M059J (cell line): ENCODE measurements around the gene FAM120AOS. TPM values are rescaled to one million over a fixed set of nuclear protein-coding genes. Genes with fewer than 3 reads are reported as not detected.

ENCODE experiments used
- DNase-seq: peaks from one replicate; pipeline ENCODE4 v3.0.0-alpha.2; 2012; ENCODE audit warnings: low read depth
- total RNA-seq: library from RNA; depleted of rRNA; stranded (reverse); fragments of >200 nt; shearing (Covaris generic); gene quantifications from 2 replicates; pipeline ENCODE4 v1.2.3, GENCODE V29; 2014; rRNA removed

FAM120AOS gene
- 48.3 and 56.1 TPM in 2 replicates for total RNA-seq

- peak; percentile 97 for DNase-seq
These were observed at the start of gene FAM120AOS for GRCh38 chr9:93453047-93453914. FAM120AOS (minus strand) TSS chr9:93453581; CDS start chr9:93452709, 872 bp downstream.

GRCh38 chr9:93501406-93501805, 48.0 kb upstream of the FAM120AOS start:
- DNase-seq: peak; percentile 22

- no peak for DNase-seq
These were observed 47.4 kb upstream of the FAM120AOS start for GRCh38 chr9:93500571-93501298.

DNA sequence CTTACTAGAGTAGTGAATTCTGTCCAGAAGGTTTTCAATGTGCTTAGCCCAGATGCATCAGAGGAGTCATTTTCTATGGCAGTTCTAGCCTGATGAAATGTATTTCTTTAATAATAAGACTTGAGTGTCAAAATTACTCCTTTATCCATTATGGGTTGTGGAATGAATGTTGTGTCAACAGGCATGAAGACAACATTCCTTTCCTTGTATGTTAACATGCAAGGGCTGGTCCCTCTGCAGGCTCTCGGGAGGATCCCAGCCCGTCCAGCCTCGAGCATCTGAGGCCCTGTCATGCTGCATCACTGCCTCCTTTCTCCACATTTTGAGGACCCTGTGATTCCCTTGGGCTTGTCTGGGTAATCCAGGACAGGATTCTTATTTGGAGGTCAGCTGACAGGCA, 42.9 kb upstream of the FAM120AOS start:
- DNase-seq: no peak

DNA sequence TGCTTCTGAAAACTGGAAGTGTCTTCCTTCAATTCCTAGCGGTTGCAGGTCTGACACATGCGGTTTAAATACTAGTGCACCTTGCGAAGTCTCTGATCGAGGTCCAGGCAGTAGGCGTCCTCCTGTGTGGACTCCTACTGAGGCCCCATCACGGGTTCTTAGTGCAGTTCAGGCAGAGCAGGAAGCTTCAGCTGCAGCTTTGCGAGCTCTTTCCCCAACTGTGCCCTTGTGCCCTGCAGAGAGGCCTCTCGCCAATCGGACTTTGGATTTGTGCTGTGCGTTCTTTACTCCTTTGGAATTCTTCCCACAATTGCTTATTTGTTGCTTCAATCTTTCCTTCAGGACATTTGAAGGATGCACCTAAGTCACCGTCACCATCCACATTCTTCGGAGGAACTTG, 40.6 kb upstream of the FAM120AOS start:
- no peak for DNase-seq

- no peak for DNase-seq
These were observed 38.9 kb upstream of the FAM120AOS start for GRCh38 chr9:93492327-93492726.

- no peak for DNase-seq
These were observed 38.3 kb upstream of the FAM120AOS start for GRCh38 chr9:93491593-93492232.

DNA sequence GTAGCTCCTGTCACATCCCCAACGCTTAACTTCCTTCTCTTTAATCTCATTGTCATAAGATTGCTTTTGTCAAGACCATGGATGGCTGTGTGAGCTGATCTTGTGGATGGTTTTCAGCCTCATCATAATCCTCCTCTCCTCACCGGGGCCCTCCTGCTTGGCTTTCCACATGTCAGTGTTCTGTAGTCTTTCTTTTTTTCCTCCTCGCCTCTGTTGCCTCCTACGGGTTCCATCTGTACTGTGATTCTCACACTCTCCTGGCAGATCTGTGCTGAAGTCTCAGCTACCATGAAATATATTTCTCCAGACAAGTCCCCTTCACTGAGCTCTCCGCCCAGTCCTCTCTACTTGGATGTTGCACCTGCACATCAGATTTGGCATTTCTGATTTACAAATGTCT, 34.9 kb upstream of the FAM120AOS start:
- no peak for DNase-seq

- no peak for DNase-seq
These were observed 32.9 kb upstream of the FAM120AOS start for GRCh38 chr9:93486268-93486667.

- no peak for DNase-seq
These were observed 30.1 kb upstream of the FAM120AOS start for GRCh38 chr9:93483497-93483896.

GRCh38 chr9:93480728-93481324, 27.4 kb upstream of the FAM120AOS start:
- no peak for DNase-seq

DNA sequence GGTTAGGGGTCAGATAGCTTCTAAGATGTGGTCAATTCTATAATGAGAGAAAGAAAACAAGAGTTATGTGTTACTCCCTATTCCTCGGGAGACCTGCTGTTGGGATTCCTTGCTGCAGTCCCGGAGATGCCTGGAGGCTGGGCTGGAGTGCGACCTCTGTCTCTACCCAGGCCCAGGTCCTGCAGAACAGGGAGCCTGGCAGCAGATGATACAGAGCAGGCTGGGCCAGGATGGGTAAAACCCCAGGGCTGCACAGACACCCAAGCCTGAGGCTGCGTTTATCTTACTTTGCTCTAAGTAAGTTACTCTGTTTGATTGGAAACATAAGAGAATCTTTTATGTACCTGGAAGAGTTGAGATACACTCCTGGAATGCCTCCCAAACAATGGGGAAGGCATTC, 26.9 kb upstream of the FAM120AOS start:
- no peak for DNase-seq

DNA sequence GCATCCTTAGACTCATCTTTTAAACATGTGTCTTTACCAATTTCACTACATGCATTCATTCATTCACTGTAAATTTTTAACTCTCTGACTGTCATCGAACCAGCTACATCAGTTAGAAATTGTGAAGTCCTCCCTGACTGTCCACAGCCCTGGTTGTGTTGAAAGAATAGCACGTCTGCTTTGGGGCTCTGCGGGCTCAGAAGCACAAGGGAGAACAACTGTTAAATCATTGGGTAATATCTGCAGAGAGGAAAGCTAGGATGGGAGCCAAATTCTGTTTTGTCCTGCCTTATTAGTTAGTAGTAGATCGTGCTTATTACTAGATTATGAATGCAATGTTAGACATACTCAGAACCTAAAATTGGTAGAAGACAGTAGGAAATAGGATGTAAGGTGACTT, 26.3 kb upstream of the FAM120AOS start:
- no peak for DNase-seq

DNA sequence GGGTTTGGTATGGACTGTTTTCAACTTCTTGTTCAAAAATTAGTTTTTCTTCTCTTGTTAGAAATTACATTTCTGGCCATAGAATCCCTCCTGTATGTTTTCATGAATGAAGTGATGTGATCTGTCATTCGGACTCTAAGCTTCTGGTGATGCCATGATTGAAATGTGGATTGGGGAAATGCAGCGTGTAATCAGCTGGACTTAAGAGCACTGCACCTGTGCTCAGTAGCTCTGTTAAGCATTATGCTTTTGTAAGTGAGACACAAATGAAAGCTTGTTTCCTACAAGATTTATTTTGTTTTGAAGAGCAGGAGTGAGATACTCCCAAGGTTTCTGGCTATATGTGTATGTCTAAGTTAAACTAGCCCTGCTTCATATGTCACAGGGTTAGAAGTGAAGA, 24.0 kb upstream of the FAM120AOS start:
- no peak for DNase-seq

DNA sequence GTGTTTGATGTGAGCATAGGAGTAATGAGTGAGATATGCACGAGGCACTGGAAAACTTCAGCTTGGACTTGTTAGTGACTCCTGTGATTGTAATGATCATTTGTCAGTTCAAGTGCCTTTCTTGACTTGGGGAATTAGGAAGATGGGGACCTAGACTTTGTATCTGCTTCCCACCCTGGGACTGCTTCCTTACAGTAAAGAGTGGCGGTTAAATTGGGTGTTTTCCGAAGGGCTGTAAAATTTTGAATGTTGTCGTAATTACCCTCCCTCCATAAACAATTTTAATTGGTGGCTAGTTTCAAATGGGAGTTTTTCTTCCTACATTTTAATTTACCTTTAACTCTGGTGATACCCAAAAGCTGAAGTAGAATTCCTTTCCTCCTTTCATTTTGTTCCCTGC, 23.5 kb upstream of the FAM120AOS start:
- DNase-seq: no peak

DNA sequence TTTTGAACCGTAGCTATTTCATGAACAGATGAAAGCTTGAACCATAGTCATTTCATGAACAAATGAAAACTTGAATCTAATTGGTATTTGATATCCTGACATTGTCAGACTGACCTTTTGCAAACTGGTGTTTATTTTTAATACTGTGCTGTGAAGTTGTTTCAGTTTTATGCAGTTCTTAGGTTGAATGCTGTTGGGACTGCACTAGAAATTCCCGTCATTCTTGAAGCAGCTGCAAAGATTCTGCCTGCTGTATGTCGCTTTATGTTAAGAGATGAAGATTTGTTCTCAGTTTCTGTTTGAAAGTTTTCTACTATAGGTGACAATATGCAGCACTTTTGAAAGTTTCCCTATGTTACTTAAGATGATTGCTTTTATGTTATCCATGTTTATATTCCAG, 22.5 kb upstream of the FAM120AOS start:
- DNase-seq: no peak

DNA sequence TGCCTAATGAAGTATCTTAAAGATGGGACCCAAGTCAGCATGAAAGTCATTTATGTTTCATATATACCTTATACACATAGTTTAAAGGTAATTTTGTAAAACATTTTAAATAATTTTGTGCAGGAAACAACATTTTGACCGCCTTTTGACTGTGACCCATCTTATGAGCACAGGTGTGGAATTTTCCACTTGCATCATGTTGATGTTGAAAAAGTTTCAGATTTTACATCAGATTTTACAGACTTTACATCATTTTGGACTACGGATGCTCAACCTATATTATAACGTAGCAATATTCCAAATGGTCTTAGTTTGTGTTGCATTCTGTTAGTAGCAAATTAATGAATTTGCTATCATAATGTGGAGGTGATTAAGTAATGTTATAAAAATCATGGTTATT, 21.7 kb upstream of the FAM120AOS start:
- DNase-seq: no peak

- DNase-seq: peak; percentile 24
These were observed 20.0 kb upstream of the FAM120AOS start for GRCh38 chr9:93473411-93473810.

GRCh38 chr9:93471124-93471523, 17.7 kb upstream of the FAM120AOS start:
- no peak for DNase-seq

DNA sequence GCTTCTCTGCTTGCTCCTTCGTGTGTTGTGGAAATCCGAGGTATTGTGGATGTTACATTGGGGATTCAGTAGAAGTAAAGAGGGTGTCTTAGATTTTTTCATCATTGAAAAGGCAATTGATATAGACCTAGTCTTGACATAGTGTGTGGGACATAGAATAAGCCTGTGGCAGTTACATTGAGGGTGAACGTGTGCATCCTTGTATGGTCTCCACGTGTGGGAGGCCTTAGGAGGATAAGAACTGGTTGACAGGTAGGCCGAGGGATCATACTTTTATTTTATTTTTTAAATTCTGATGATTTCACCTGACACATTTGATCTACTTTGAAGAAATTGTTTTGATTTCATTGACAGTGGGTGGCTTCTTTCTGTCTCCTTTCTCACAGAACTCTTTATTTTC, 17.0 kb upstream of the FAM120AOS start:
- DNase-seq: no peak

- DNase-seq: no peak
These were observed 15.5 kb upstream of the FAM120AOS start for GRCh38 chr9:93468763-93469456.

DNA sequence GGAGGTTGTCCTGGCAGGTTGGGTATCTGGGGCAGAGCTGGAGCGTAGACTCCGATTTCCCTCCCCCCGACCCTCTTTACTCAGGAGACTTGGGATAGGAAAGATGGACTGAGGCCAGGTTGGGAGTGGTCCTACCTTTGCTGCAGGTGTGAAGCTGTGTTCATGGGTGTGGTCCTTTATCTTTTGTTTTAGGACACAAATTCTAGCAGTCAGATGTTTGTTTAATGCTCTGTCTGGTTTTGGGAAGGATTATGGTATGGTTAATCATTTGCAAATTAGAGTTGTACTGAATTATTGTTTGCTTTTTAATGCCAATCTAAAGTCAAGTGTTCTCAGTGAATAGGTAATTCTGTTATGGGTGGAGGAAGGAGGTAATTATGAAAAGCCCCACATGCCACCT, 14.1 kb upstream of the FAM120AOS start:
- DNase-seq: no peak
